HS-27A (cell line): ENCODE measurements around the gene RNASE3.
"Not testable (repeated sequence)": the region's sequence is repeated elsewhere in the genome, so short reads cannot be mapped to it uniquely, and the experiment has no call there.

ENCODE experiments used
- DNase-seq: peaks from one replicate; pipeline ENCODE4 v3.0.0-alpha.2; 2012; ENCODE audit warnings: low read depth, missing footprints

The RNASE3 gene

DNA sequence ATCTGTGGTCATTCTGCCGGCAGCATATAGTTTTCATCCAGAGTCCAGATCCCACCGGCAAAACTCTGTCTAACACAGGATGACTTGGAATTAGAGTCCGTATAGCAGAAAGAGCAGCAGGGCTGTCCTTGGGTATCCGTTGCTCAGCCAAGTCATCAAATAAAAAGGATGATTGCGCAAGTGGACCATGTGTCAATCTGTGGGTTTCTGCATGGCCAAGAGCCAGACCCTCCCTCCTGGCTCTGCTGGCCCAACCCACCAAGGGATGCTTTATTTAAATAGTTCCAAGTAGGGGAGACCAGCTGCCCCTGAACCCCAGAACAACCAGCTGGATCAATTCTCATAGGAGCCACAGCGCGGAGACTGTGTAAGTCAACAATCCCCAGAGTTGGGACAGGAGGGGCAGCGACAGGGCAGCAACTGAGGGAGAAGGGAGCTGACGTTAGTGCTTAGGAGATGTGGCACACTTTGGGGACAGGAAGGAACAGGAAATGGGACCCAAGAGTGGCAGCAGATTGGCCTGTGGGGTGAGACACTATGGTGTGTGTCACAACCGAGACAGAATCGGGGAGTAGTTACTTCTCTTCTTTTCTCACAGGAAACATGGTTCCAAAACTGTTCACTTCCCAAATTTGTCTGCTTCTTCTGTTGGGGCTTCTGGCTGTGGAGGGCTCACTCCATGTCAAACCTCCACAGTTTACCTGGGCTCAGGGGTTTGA lies 28.0 kb downstream of the RNASE3 start:
- DNase-seq = not testable (repeated sequence)

DNA sequence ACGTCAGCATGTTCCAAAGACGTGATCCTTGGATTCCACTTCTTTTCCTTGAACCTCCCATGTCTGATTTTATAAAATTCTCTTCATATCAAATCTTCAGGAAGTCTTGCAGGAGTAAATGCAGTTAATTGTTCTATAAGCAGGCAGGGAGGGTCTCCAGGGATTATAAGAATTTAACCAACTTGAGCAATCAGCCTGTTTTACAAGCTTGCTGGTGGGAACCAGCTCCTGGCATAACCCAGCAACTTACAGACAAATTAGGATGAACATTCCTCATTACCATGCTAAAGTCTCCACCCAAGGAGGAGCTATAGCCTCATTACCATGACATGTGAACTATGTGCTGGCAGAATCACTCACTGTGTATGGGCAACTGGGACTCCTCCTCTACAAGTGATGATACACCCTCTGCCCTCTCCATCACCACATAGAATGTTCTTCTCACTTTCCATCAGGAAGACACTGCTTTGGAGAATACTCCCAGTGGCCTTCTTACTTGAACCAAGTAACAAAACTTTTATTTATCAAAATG lies 32.6 kb downstream of the RNASE3 start:
- not testable (repeated sequence) for DNase-seq

DNA sequence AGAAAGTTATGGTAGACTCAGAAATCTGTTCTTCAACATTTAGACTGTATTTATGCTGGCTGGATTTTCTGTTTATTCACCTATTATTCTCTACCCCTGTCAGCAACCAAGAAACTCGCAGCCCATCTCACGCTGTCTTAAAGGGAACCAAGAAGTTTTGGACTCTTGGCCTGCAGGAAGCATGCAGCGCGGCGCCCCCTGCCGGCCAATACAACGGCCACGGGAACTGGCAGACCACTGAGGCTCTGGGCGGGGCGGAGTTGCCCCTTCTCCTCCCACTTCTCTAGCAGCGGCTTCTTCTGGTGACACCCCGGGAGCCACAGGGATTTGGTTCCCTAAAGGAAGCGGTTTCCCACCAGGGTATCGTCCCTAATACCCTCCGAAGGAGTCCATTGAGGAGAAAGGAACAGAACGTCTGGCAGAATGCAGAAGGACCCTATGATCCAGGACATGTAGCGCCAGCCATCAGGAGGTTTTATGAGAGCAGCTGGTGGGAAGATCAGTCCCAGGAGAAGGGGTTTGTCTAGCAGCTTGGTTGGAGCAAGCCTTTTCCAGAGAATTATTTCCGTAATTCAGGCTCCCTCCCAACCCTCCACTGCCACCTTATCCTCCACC lies 43.1 kb downstream of the RNASE3 start:
- no peak for DNase-seq

DNA sequence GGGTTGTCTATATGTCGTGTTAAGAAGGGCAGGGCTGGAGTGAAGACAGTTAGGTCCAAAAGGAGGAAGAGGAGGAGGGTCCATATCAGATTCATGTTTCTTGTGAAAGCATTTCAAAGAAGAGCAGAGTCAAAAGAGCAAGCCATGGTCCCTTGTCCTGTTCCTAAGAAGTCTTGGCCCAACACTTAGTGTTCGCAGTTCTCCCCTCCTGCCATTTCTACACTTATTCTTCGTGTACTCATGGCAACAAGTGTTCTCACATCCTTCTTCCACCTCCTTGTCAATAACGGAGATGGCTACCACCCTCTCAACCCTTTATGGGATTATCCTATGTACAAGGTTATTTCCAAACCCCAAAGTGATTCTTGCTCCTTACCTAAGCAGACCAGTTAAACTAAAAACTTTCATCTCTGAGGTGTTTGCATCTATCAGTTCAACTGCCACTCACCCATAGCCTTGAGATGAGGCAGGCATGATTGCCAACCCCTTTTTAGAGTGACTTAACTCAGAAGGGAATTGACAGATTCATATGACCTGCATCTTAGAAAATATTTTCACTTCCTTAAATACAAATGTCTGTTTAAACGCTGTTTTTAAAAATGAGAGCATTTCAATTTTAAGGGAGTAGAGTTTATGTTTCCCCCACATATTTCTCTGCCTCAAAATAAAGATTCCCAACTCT lies 44.3 kb downstream of the RNASE3 start:
- no peak for DNase-seq
